Middle frontal gyrus (tissue), 1 donor: ENCODE measurements around the gene LRRFIP1.

Source experiments
- DNase-seq: peaks from one replicate; pipeline ENCODE4 v3.0.0-alpha.2; 2015; ENCODE audit warnings: low spot score; ENCODE audit errors: extremely low spot score

The LRRFIP1 gene

DNA sequence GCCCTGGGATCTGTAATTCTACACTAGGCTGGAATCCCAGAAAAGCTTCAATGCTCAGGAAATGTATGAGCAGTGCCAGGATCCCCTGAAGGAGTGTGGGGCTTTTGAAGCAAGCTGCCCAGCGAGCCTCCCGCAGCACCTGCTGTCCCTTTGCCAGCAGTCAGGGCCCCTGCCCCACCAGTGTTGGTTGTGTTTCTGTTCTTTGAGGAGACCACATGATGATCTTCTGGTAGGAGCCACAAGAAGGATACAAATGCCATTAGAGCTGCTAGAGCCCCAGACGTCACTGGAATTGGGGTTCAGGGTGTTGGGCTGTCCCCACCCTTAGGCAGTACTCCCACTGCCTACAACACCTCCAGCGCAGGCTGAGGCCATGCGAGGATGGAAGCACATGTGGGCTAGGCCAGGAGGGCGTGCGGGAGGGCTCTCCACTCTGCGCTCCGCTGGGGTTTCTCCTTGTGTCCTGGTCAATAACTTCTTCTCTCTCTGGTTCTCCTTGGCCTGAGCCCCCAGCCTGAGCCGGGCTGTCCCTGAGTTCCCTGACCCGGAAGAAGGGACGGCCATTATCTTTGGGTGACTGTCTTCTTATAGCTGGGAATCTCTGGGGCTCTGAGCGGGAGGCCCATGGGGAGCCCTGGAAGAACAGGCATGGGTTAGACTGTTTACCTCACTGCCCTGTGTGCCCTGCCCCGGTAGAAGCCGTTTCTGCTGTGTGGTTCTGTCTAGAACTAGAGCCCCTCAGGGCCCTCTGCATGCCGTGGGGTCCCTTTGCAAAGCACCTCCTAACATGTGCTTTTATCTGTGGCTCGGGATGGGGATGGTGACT lies 73.9 kb downstream of the LRRFIP1 start:
- DNase-seq: no peak

DNA sequence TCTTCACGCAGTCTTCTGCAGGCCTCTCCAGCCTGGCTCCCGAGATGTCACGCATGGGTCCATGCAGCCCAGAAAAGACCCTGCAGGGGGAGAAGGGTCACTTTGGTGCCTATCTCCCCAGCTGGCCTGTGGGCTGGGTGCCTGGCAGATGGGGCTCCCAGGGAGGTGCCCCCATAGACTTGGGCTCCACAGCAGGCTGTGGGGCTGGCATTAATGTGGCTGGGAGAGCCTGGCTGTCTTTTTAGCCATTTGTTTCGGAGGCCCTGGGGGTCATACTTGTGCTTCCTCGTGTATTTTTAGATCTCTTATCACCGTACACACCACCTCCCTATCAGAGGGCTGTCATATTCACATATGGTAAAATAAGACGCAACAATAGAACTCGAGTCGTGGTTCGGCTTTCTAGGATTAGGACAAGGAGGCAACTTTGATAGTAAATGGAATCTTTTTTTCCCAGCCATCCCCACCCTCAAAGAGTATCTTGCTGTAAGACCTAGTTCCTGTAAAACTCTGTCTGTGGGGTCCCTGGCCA lies 74.5 kb downstream of the LRRFIP1 start:
- no peak for DNase-seq

- DNase-seq: no peak
These were observed 75.3 kb downstream of the LRRFIP1 start for GRCh38 chr2:237702441-237703391.

- no peak for DNase-seq
These were observed 77.4 kb downstream of the LRRFIP1 start for GRCh38 chr2:237704501-237705434.

GRCh38 chr2:237706257-237706656 lies 78.9 kb downstream of the LRRFIP1 start:
- no peak for DNase-seq

GRCh38 chr2:237708065-237708398 lies 80.6 kb downstream of the LRRFIP1 start:
- no peak for DNase-seq

- no peak for DNase-seq
These were observed 81.1 kb downstream of the LRRFIP1 start for GRCh38 chr2:237708491-237708890.

GRCh38 chr2:237708961-237709360 lies 81.6 kb downstream of the LRRFIP1 start:
- DNase-seq: no peak

DNA sequence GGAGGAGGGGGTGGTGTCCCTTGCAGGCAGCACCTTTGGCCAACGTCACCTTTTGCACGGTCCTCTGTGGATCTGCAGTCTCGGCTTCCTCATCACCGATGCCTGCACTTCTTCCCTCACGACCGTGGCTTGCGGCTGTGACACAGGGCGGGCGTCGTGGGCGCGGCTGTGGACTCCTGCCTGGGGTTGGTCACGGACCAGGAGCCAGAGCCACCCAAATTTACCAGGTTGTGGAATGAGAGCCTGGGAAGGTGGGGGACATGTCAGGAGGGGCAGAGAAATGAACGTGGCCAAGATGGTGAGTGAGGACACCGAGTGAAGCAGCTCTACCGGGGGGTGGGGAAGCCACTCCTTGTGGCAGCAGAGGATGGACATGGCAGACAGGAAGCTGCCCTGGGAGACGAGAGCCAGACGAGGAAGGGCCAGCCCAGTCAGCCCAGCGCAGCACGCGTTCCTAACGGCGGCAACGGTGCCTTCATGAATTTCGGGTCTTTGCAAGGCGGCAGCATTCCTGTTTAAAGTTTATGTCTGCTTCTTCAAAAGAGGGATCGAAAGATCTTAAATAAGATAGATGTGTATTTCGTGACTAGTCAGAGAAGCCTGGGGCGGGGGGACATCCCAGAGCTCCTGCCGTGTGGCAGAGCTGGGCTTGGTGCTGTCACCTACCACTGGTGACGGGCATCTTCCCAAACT lies 84.2 kb downstream of the LRRFIP1 start:
- no peak for DNase-seq

- no peak for DNase-seq
These were observed 85.3 kb downstream of the LRRFIP1 start for GRCh38 chr2:237712477-237713377.

- DNase-seq: no peak
These were observed 87.5 kb downstream of the LRRFIP1 start for GRCh38 chr2:237714690-237715458.

GRCh38 chr2:237715459-237715947 lies 88.1 kb downstream of the LRRFIP1 start:
- DNase-seq: no peak

DNA sequence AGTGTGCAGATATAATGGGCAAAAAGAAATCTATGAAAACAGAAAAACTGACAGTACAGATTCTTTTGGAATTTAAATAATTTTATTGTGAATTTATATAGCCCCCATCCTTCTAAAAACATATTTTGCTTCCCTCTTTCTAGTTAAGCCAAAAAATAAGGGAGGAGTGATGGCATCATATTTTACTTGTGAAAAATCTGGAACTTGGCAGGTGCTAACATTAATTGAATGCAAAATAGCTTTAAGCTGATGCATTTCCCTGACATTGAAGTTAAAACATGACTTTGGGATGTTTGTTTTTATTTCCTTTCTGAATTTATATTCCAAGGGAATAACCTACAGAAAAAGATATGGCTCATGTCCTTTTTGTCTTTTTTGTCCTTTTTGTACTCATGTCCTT lies 88.6 kb downstream of the LRRFIP1 start:
- no peak for DNase-seq

GRCh38 chr2:237717366-237718276 lies 90.2 kb downstream of the LRRFIP1 start:
- DNase-seq: no peak

DNA sequence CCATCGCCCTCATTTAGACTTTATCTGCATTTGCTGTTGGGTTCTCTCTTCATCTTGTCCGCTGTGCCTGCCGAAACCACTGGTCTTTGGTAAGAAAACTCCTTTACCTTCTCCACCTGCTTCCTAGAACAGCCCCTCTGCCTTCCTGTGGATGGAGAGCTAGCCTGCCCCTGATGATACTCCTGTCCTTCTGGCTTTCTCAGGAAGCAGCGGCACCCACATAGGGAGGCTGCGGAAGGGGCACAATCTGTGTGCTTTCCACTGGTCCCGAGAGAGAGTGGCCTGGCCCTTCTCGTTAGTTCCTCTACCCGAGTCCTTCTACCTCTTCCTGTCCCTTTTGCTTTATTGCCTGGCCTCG lies 90.9 kb downstream of the LRRFIP1 start:
- no peak for DNase-seq

GRCh38 chr2:237720444-237720843 lies 93.1 kb downstream of the LRRFIP1 start:
- DNase-seq: no peak

DNA sequence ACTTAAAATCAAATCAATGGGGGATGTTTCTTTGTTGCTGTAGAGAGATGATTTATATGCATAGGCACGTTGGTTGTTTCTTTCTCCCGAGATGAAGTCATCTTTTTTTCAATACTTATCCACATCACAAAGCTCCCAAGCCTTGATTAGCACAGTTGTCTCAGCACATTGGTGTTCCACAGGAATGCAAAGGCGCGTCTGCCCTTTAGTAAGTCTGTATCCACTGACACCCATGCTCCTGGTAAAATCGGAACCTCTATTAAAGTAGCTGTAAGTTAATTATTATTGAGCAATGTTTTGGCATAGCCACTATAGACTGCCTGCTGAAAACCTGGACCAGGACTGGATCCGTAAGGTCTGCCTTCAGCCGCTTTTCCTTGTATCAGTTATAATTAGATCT lies 93.6 kb downstream of the LRRFIP1 start:
- DNase-seq: no peak
